HS-5 (cell line): Measurements from ENCODE around the gene CD151.

ENCODE experiments used
- DNase-seq: peaks from one replicate; pipeline ENCODE4 v3.0.0-alpha.2; 2012; ENCODE audit warnings: low read depth

Gene CD151

DNA sequence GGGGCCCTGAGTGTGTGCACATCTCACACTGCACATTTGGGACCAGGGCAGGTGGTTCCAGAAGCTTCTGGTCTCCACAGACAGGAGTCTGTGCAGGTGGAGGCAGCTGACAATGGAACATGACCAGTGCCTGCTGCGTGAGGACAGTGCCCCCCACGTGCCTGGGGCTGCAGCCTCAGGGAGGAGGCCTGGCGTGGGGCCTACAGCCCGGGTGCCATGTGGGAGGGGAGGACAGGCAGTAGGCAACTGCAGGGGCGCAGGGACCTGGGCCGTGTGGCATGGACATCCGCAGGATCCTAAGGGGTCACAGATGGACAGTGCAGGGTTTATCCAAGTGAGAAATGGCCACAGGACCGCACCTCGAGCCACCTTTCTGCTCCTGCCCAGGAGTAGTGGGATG lies 38.7 kb downstream of the CD151 start:
- no peak for DNase-seq

DNA sequence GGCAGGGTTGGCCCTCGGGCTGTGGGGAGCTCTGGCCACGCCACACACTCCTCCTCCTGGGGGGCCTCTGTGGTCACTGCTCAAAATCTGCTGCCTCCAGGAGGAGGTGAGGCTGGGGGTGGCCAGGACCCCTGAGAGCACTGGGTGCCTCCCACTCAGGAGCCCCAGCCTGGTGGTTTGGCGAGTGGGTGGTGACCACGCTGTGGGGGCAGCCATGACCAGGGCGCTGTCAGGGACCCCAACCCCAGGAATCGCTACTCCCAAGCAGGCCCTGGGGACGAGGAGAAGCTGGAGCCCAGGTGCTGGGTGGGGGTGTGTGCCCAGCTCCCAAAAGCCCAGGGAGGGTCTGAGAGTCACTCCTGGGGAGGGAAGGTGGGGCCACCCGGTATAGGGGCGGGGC lies 40.0 kb downstream of the CD151 start:
- no peak for DNase-seq

DNA sequence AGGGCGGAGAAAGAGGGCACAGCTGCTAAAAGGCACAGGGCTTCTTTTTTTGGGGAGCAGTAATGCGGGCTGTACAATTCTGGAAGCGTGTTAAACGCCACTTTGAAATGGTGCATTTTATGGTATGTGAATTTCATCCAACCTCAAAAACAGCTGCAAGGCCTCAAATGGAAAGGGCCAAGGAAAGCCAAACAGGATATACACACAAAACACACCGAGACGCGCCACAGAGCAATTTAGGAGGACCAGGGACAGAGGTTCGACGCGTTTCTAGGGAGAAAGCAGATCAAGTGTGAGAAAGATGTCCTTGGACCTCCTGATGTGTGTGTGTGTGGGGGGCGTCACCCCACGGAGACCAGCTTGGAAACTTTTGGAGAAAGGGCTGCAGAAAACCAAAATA lies 41.0 kb downstream of the CD151 start:
- no peak for DNase-seq

DNA sequence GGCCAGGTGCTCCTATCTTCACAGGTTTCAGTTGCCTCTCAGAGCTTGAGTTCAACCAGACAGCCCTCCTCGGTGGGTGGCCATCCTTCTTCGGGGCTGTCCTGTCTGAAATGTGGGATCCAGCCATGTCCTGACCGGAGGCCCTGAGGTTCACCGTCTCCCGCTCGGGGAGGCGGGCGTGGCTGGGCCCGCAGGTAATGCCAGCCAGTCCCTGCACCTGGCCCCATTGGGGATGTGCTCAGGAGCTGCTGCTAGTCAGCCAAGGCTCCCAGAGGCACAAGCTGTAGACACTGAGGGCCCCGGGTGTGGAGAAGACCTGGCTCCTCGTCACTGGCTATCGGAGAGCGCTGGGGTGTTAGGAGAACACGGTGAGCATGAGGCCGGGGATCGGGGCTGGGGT lies 42.5 kb downstream of the CD151 start:
- no peak for DNase-seq

DNA sequence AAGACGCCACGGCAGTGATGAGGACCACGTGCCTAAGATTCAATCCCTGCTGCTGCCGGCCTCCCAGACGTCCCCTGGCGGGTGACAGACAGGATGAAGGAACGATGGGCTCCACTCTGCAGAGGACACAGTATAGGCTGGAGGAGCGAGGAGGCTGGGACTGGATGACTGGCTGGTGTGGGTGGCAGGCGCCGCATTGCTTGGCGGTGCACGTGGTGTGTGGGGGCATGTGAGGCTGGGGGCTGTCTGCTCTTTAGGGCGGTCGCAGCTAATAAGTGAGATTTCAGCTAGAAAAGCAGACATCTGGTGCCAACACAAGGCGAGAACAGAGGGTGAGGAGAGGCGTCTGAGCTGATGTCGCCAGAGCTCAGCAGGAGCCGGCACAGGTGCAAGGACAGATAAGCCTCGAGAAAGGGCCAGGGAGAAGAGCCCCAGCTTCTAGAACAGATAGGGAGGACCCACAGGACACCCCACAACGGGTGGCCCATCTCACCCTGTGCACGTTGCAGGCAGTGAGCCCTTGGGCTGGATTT lies 43.1 kb downstream of the CD151 start:
- DNase-seq = no peak

DNA sequence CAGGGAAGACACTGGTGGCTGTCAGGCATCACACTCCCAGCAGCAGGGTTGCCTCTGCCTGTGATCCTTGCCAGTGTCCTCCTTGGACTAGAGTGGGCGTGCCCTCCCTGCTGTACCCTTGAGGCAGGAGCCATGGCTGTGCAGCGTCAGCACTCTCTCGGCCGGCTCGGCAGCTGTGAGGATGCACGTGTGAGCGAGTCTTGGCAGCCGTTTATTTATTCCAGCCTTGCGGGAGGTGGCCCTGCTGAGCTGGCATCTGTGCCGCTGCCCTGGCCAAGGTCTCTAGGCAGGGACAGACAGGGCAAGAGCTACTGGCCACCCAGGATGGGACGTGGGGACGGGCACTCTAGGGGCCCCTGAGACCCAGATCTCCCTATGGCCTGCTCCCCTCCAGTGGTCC lies 43.8 kb downstream of the CD151 start:
- no peak for DNase-seq

DNA sequence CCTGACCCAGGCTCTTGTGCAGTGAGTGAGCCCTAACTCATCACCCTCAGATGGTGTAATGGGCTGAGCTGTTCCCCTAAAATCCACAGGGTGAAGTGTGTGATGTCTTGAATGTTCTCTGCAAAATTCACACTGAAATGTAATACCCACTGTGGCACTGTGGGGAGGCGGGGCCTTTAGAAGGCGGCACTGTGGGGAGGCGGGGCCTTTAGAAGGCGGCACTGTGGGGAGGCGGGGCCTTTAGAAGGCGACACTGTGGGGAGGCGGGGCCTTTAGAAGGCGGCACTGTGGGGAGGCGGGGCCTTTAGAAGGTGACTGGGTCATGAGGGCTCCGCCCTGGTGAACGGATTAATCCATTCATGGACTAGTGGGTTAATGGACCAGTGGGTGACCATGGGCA lies 44.8 kb downstream of the CD151 start:
- no peak for DNase-seq

DNA sequence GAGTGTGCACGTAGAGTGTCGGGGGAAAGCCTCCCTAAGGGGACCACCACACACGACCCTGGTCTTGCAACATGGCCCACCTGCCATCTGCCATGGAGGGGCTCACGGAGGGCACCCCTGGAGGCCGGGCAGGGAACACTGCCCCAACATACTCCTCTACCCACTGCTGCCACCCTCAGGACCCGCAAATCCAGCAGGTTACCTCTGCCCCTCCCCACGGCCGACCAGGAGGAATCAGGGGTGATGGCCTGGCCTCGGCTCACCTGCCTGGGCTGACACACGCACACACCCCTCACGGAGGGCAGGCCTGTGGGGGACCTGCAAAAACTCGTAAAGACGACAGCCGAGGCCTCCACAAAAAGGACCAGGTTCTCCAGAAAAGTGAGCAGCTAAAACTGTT lies 47.7 kb downstream of the CD151 start:
- DNase-seq = no peak

DNA sequence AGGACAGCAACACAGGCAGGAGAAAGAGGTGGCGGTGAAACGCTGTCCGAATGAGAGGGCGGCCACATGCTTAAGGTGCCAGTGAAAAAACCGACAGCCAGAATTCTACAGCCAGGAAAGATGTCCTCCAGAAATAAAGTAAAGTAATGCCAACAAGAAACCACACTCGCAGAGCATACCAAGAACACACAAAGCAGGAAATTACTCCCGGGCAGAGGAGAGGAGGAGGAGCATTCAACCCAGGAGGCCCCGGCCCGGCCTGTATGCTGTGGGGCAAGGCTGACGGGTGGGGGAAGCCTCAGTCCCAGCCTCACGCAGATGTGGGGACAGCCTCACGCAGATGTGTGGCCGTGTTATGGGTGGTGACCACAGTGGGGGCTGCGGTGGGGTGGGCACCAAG lies 49.8 kb downstream of the CD151 start:
- DNase-seq = no peak

DNA sequence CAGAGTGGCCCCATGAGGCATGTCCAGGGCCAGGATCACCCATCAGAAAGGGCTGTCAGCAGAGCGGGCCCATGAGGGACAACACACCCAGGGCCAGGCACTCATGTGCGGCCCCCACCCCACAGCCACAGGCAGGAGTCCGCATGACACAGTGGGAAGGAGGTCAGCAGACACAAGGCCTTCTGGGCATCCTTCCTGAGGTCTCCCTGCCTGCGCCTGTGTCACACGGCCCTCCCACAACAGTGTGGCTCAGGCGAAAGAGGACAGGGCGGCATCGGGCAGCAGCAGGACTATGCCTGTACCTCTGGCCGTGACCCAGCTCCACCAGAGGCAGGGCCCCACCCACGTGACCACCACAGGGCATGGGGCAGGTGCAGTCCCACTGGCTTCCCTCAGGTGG lies 50.8 kb downstream of the CD151 start:
- DNase-seq = no peak

DNA sequence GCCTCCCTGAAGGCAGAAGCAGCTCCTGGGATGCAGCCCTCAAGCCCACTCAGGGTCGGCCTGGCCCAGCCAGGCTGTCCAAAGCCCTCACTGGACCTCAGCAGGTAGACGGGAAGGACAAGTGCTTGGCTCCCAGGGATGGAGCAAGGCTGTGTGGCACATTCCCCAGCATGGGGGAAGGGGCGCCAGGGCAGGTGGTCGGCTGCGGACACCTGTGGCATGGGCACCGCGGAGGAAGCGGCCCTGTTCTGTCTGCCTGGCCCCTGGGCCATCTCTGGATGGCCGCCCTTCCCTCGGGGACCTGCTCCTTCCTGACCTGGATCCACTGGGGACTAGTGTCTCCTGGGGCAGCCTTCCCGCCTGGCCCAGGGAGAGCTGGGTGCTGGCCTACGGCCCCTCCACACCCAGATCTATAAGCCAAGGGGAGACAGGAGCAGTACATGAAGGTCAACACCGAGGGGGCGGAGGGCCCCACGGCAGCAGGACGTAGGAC lies 51.9 kb downstream of the CD151 start:
- no peak for DNase-seq

DNA sequence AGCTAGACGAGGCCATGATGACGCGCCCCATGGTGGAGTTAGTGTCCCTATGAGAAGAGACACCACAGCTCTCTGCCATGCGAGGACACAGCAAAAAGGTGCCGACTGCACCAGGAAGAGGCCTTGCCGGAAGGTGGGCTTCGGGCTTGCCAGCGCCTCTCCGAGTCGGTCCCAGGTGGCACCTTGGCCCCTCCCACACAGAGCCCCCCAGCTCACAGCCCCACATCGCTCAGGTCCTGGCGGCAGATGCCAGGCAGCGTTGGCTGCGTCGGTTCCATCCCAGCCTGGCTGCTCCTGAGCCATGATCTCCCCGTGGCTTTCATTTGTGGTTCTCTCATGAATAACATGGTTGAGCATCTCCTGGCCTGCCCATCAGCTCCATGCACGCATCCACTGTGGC lies 53.8 kb downstream of the CD151 start:
- no peak for DNase-seq

DNA sequence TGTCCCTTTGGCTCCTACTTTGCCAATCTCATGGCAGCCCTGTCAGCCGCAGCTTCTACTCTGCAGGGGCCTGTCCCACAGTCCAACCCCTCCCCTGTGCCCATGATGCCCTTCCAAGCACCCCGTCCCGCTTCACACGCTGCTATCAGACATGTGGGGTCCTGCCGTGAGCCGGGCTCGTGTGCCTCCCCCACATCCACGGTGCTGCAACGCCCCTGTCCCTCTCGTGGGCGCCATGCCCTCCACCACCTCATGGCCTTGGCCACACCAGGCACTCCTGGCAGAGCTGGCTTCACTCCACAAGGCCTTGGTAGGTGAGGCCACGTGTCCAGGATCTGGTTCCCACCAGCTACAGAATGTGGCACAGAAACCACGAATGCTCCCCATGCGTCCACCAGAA lies 54.8 kb downstream of the CD151 start:
- DNase-seq = no peak
